HFFc6 (cell line): ENCODE data around the gene FRMD1. TPM values are rescaled to one million over a fixed set of nuclear protein-coding genes. Genes with fewer than 3 reads are reported as not detected.

Experiments
- DNase-seq: peaks from one replicate; pipeline ENCODE4 v3.0.0-alpha.2; 2018
- H3K27ac Mint-ChIP-seq: 2 replicates; pipeline ENCODE4 v1.8.0; 2020; ENCODE audit warnings: mild to moderate bottlenecking, mixed read lengths
- H3K27me3 Mint-ChIP-seq: 2 replicates; pipeline ENCODE4 v1.8.0; 2021; ENCODE audit warnings: mild to moderate bottlenecking, moderate library complexity, mixed read lengths; ENCODE audit not compliant: insufficient read depth
- H3K36me3 Mint-ChIP-seq: 2 replicates; pipeline ENCODE4 v1.8.0; 2021; ENCODE audit warnings: low read depth, mixed read lengths
- H3K4me1 Mint-ChIP-seq: 2 replicates; pipeline ENCODE4 v1.8.0; 2020; ENCODE audit warnings: low read depth, mixed read lengths
- H3K4me3 Mint-ChIP-seq: 2 replicates; pipeline ENCODE4 v1.8.0; 2020; ENCODE audit warnings: mild to moderate bottlenecking, moderate library complexity, mixed read lengths
- H3K9me3 Mint-ChIP-seq: 2 replicates; pipeline ENCODE4 v1.8.0; 2020; ENCODE audit warnings: mild to moderate bottlenecking, mixed read lengths
- total RNA-seq, 6 experiments: library from RNA; stranded (reverse); fragmentation: NEBNext Ultra II Directional; extraction: Animal tissue kit (Norgen Biotek cat#: 25700); gene quantifications; 2 replicates in 1 of 6; 3 replicates in 5 of 6; pipeline ENCODE4 v1.2.3, GENCODE V29; 2021
- TF ChIP-seq, protein P1 (sequence below): fragments of 200-600 bp; sonication (generic); IDR thresholded peaks from 2 replicates; pipeline ENCODE4 v1.5.0; 2021; ENCODE audit warnings: antibody characterized with exemption, mild to moderate bottlenecking

Gene FRMD1
- total RNA-seq, 6 experiments from 2014 or later: not detected

DNA sequence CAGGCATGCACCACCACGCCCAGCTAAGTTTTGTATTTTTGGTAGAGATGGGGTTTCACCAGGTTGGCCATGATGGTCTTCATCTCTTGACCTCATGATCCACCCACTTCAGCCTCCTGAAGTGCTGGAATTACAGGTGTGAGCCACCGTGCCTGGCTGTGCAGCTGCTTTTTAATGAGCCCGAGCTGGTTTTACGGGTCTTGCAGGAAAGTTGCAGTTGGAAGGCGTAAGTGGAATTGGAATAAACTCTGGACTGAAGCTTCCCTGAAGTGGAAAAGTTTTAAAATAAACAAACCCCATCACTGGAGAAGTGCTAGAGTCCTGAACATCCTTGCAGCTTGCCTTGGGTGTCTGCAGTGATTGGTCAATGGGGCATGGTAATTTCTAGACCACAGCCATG lies 41.2 kb downstream of the FRMD1 start:
- H3K27ac Mint-ChIP-seq: no peak overlapping the region
- no peak overlapping the region for H3K4me3 Mint-ChIP-seq
- no peak for DNase-seq
- peaks cover 5% of the 10 kb centered on the region; the same call in 1 of the 2 replicates for H3K27me3 Mint-ChIP-seq
- TF ChIP-seq, protein P1, sequence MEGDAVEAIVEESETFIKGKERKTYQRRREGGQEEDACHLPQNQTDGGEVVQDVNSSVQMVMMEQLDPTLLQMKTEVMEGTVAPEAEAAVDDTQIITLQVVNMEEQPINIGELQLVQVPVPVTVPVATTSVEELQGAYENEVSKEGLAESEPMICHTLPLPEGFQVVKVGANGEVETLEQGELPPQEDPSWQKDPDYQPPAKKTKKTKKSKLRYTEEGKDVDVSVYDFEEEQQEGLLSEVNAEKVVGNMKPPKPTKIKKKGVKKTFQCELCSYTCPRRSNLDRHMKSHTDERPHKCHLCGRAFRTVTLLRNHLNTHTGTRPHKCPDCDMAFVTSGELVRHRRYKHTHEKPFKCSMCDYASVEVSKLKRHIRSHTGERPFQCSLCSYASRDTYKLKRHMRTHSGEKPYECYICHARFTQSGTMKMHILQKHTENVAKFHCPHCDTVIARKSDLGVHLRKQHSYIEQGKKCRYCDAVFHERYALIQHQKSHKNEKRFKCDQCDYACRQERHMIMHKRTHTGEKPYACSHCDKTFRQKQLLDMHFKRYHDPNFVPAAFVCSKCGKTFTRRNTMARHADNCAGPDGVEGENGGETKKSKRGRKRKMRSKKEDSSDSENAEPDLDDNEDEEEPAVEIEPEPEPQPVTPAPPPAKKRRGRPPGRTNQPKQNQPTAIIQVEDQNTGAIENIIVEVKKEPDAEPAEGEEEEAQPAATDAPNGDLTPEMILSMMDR: no peak
- H3K36me3 Mint-ChIP-seq: no peaks in the 10 kb centered on the region
- peaks cover 4% of the 10 kb centered on the region; the same call in 1 of the 2 replicates for H3K9me3 Mint-ChIP-seq
- peaks cover 23% of the 10 kb centered on the region for H3K4me1 Mint-ChIP-seq

GRCh38 chr6:168037242-168037641 lies 41.8 kb downstream of the FRMD1 start:
- no peak overlapping the region for H3K27ac Mint-ChIP-seq
- peaks cover 4% of the 10 kb centered on the region; the same call in 1 of the 2 replicates for H3K9me3 Mint-ChIP-seq
- no peaks in the 10 kb centered on the region for H3K36me3 Mint-ChIP-seq
- no peak overlapping the region for H3K4me3 Mint-ChIP-seq
- no peak for DNase-seq
- TF ChIP-seq, protein P1: no peak
- H3K27me3 Mint-ChIP-seq: 0 out of 2 replicates have a peak, but pooled peaks cover 3% of the 10 kb centered on the region
- peaks cover 29% of the 10 kb centered on the region for H3K4me1 Mint-ChIP-seq

DNA sequence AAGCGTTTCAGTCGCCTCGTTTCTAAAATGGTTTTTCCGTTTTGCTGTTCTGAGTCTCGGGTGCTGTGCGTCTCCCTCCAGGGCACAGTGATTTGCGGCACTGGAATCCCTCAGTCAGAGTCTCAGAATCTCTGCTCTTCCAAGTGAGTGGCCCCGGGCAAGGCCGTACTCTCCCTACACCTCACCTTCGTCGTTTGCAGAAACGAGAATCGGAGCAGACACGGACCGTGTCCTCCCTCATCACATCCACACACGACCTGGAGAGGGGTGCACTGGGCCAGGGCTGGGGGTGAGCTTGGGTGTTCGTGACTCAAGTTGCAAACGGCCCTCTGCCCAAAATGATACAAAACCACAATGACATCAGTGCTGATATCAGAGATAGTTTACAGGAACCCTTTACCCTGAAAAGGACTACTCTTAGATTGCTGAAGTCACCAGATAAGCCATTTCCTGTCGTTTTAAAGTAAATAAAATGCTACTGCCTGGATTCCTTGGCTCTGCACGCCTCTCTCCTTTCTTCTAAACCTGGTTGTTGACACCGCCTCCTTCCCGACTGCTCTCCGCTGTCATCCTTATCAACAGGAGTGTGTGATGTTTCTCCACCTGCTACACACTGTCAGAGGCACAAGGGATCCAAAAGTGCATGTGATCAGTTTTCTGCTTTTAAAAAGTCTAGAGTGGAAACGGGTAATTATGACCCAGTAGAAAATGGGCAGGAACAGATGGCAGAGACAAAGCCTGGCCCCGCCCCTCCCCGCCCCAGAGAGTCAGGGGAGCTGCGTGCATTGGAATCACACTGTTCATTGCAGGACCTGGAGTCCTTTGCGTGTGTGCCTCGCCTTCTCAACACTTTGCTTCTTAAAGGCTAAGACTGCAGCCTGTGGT lies 43.1 kb downstream of the FRMD1 start:
- TF ChIP-seq, protein P1: no peak
- H3K4me1 Mint-ChIP-seq: peaks cover 43% of the 10 kb centered on the region
- no peaks in the 10 kb centered on the region for H3K36me3 Mint-ChIP-seq
- no peaks in the 10 kb centered on the region for H3K27me3 Mint-ChIP-seq
- peak; percentile 4 for DNase-seq
- peak overlapping the region; percentile 94 for H3K4me3 Mint-ChIP-seq
- peak overlapping the region; percentile 87 for H3K27ac Mint-ChIP-seq
- H3K9me3 Mint-ChIP-seq: peaks cover 4% of the 10 kb centered on the region; the same call in 1 of the 2 replicates

GRCh38 chr6:168035098-168035660 lies 43.8 kb downstream of the FRMD1 start:
- TF ChIP-seq, protein P1: no peak
- H3K27me3 Mint-ChIP-seq: no peaks in the 10 kb centered on the region
- H3K36me3 Mint-ChIP-seq: no peaks in the 10 kb centered on the region
- DNase-seq: peak; percentile 13
- peaks cover 47% of the 10 kb centered on the region for H3K4me1 Mint-ChIP-seq
- H3K27ac Mint-ChIP-seq: peak overlapping the region; percentile 87
- peak overlapping the region; percentile 94 for H3K4me3 Mint-ChIP-seq
- H3K9me3 Mint-ChIP-seq: peaks cover 4% of the 10 kb centered on the region; the same call in 1 of the 2 replicates

DNA sequence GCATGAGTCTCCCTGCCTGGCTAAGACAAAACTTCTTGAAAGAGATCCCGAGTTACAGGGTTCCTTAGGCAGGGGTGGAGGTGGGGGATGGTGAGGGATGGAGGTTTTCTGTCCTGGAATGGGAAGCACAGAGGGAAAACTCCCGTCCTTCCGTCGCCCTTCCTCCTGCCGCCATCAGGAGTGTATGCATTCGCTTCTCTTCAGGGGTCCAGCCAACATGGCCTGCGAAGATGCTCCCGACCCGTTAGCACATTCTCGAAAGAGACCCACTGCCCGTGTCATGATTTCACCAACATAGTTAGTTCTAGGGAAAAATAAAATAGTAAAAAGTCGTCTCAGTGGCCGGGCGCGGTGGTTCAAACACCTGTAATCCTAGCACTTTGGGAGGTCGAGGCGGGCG lies 44.5 kb downstream of the FRMD1 start:
- Mint-ChIP-seq H3K27me3 (no peaks in the 10 kb centered on the region), H3K36me3 (no peaks in the 10 kb centered on the region), H3K4me1 (peaks cover 47% of the 10 kb centered on the region), H3K4me3 (peak overlapping the region; percentile 94), H3K9me3 (peaks cover 2% of the 10 kb centered on the region; the same call in 1 of the 2 replicates), H3K27ac (no peak overlapping the region)
- DNase-seq: no peak
- TF ChIP-seq, protein P1: no peak
